Brain microvascular endothelial cell (primary cell): ENCODE measurements around the gene APOA1.

Experiments used
- DNase-seq: peaks from one replicate; pipeline ENCODE4 v3.0.0-alpha.2; 2020
- H3K27ac ChIP-seq: fragments of 250-450 bp; sonication (Bioruptor Pico); 2 replicates; pipeline ENCODE4 v1.5.1; 2020; ENCODE audit warnings: mild to moderate bottlenecking, moderate library complexity
- H3K27me3 ChIP-seq: fragments of 250-450 bp; sonication (Bioruptor Pico); replicated peaks from 2 replicates; pipeline ENCODE4 v1.5.1; 2020; ENCODE audit warnings: mild to moderate bottlenecking
- H3K36me3 ChIP-seq: fragments of 250-450 bp; sonication (Bioruptor Pico); replicated peaks from 2 replicates; pipeline ENCODE4 v1.5.1; 2020; ENCODE audit warnings: mild to moderate bottlenecking
- H3K4me3 ChIP-seq: 2 replicates; pipeline ENCODE4 v1.5.1; 2011; ENCODE audit warnings: low read depth, mild to moderate bottlenecking, control low read depth, low read length, moderate library complexity
- CTCF ChIP-seq: IDR thresholded peaks from 2 replicates; pipeline ENCODE4 v1.5.1; 2011; ENCODE audit warnings: low read depth, mild to moderate bottlenecking, moderate library complexity, low read length, control low read depth, inconsistent platforms; ENCODE audit errors: missing control alignments
- in situ Hi-C: cut with HindIII; loops from 2 replicates; pipeline ENCODE4 v1.10.0; 2017; ENCODE audit warnings: low sequenced_read_pairs, low pct_ligation_motif_present

Gene APOA1

GRCh38 chr11:116822575-116822974 lies 14.8 kb downstream of the APOA1 start:
- no peak for TF ChIP-seq CTCF
- in situ Hi-C loops: no loop called here
- DNase-seq: no peak
- no peaks in the 10 kb centered on the region for H3K36me3 ChIP-seq
- H3K4me3 ChIP-seq: no peak overlapping the region
- H3K27ac ChIP-seq: no peak overlapping the region
- H3K27me3 ChIP-seq: no peaks in the 10 kb centered on the region

GRCh38 chr11:116821050-116821918 lies 16.1 kb downstream of the APOA1 start:
- TF ChIP-seq CTCF: no peak
- in situ Hi-C loops: no loop called here
- H3K36me3 ChIP-seq: no peaks in the 10 kb centered on the region
- H3K27ac ChIP-seq: no peak overlapping the region
- H3K27me3 ChIP-seq: no peaks in the 10 kb centered on the region
- DNase-seq: no peak
- H3K4me3 ChIP-seq: no peak overlapping the region

GRCh38 chr11:116819049-116819448 lies 18.4 kb downstream of the APOA1 start:
- H3K4me3 ChIP-seq: no peak overlapping the region
- DNase-seq: no peak
- H3K27ac ChIP-seq: no peak overlapping the region
- TF ChIP-seq CTCF: no peak
- H3K36me3 ChIP-seq: no peaks in the 10 kb centered on the region
- no peaks in the 10 kb centered on the region for H3K27me3 ChIP-seq
- in situ Hi-C loops: no loop called here

- TF ChIP-seq CTCF: no peak
- Histone ChIP-seq H3K4me3 (no peak overlapping the region), H3K36me3 (no peaks in the 10 kb centered on the region), H3K27me3 (no peaks in the 10 kb centered on the region), H3K27ac (no peak overlapping the region)
- DNase-seq: no peak
- in situ Hi-C loops: no loop called here
Observed at GRCh38 chr11:116814502-116814901, 22.9 kb downstream of the APOA1 start.

GRCh38 chr11:116813781-116814471 lies 23.5 kb downstream of the APOA1 start:
- no peak for TF ChIP-seq CTCF
- in situ Hi-C loops: no loop called here
- DNase-seq: no peak

GRCh38 chr11:116813170-116813569 lies 24.3 kb downstream of the APOA1 start:
- H3K27ac ChIP-seq: no peak overlapping the region
- H3K36me3 ChIP-seq: no peaks in the 10 kb centered on the region
- no peak for DNase-seq
- TF ChIP-seq CTCF: no peak
- H3K4me3 ChIP-seq: no peak overlapping the region
- no peaks in the 10 kb centered on the region for H3K27me3 ChIP-seq
- in situ Hi-C loops: no loop called here

More at GRCh38 chr11:116813781-116814471, 23.5 kb downstream of the APOA1 start:
- Histone ChIP-seq H3K27ac (no peak overlapping the region), H3K4me3 (no peak overlapping the region), H3K27me3 (no peaks in the 10 kb centered on the region), H3K36me3 (no peaks in the 10 kb centered on the region)
